GM21717 (cell line): ENCODE data around the gene TP53BP2.
"Not testable (repeated sequence)": the region's sequence is repeated elsewhere in the genome, so short reads cannot be mapped to it uniquely, and the experiment has no call there.

Source experiments
- ATAC-seq: cut with Tn5 transposase; IDR thresholded peaks from one replicate; pipeline ENCODE4 v1.9.1; 2021; ENCODE audit warnings: mild to moderate bottlenecking, moderate library complexity; ENCODE audit not compliant: unreplicated experiment

Gene TP53BP2

GRCh38 chr1:223833948-223834347, 11.8 kb downstream of the TP53BP2 start:
- no peak for ATAC-seq

- peak; percentile 34 for ATAC-seq
Measured at GRCh38 chr1:223832637-223832943, 13.2 kb downstream of the TP53BP2 start.

- ATAC-seq: peak; percentile 42
Measured at GRCh38 chr1:223831755-223832636, 13.8 kb downstream of the TP53BP2 start.

GRCh38 chr1:223829678-223830077, 16.1 kb downstream of the TP53BP2 start:
- no peak for ATAC-seq

- no peak for ATAC-seq
Measured at GRCh38 chr1:223828162-223828848, 17.4 kb downstream of the TP53BP2 start.

- no peak for ATAC-seq
Measured at GRCh38 chr1:223827193-223827663, 18.5 kb downstream of the TP53BP2 start.

- ATAC-seq: no peak
Measured at GRCh38 chr1:223825767-223826748, 19.7 kb downstream of the TP53BP2 start.

- ATAC-seq: no peak
Measured at GRCh38 chr1:223824712-223825111, 21.0 kb downstream of the TP53BP2 start.

GRCh38 chr1:223824287-223824686, 21.5 kb downstream of the TP53BP2 start:
- no peak for ATAC-seq

- no peak for ATAC-seq
Measured at GRCh38 chr1:223820971-223821370, 24.8 kb downstream of the TP53BP2 start.

GRCh38 chr1:223820515-223820858, 25.3 kb downstream of the TP53BP2 start:
- no peak for ATAC-seq

GRCh38 chr1:223819730-223820514, 25.8 kb downstream of the TP53BP2 start:
- no peak for ATAC-seq

- not testable (repeated sequence) for ATAC-seq
Measured at GRCh38 chr1:223817265-223817664, 28.5 kb downstream of the TP53BP2 start.

- no peak for ATAC-seq
Measured at GRCh38 chr1:223815865-223816264, 29.9 kb downstream of the TP53BP2 start.

- ATAC-seq: no peak
Measured at GRCh38 chr1:223815020-223815853, 30.5 kb downstream of the TP53BP2 start.

- ATAC-seq: no peak
Measured at GRCh38 chr1:223813645-223814044, 32.1 kb downstream of the TP53BP2 start.

- no peak for ATAC-seq
Measured at GRCh38 chr1:223811634-223812101, 34.1 kb downstream of the TP53BP2 start.

- ATAC-seq: no peak
Measured at GRCh38 chr1:223810586-223810985, 35.2 kb downstream of the TP53BP2 start.

- not testable (repeated sequence) for ATAC-seq
Measured at GRCh38 chr1:223809905-223810304, 35.8 kb downstream of the TP53BP2 start.
